Keratinocyte (primary cell): ENCODE data around the gene SIGLEC6.

Experiments used
- EZH2 ChIP-seq: IDR thresholded peaks from one replicate; pipeline ENCODE4 v1.6.1; 2012; ENCODE audit warnings: inconsistent platforms, mild to moderate bottlenecking, low read length, moderate library complexity
- TF ChIP-seq, protein P1 (sequence below), 3 experiments: IDR thresholded peaks in 1 of 3; conservative IDR thresholded peaks in 1 of 3; optimal IDR thresholded peaks in 1 of 3; 2 replicates in 2 of 3; 3 replicates in 1 of 3; pipeline versions ENCODE3 to v1.5.1; 2011; ENCODE audit warnings: low read length in 3 of 3, mild to moderate bottlenecking in 3 of 3, moderate library complexity in 2 of 3, control low read depth in 1 of 3, inconsistent platforms in 1 of 3; ENCODE audit not compliant: insufficient read depth in 2 of 3; ENCODE audit errors: extremely low read depth in 1 of 3

- TF ChIP-seq, protein P1, sequence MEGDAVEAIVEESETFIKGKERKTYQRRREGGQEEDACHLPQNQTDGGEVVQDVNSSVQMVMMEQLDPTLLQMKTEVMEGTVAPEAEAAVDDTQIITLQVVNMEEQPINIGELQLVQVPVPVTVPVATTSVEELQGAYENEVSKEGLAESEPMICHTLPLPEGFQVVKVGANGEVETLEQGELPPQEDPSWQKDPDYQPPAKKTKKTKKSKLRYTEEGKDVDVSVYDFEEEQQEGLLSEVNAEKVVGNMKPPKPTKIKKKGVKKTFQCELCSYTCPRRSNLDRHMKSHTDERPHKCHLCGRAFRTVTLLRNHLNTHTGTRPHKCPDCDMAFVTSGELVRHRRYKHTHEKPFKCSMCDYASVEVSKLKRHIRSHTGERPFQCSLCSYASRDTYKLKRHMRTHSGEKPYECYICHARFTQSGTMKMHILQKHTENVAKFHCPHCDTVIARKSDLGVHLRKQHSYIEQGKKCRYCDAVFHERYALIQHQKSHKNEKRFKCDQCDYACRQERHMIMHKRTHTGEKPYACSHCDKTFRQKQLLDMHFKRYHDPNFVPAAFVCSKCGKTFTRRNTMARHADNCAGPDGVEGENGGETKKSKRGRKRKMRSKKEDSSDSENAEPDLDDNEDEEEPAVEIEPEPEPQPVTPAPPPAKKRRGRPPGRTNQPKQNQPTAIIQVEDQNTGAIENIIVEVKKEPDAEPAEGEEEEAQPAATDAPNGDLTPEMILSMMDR (optimal IDR thresholded peaks at IDR 0.05 in 1 of 3, IDR thresholded peaks at IDR 0.05 in 1 of 3, conservative IDR thresholded peaks at IDR 0.05 in 1 of 3; ENCODE audit: extremely low read depth in 1 of 3, insufficient read depth in 2 of 3, low read length in 3 of 3) = no peak
- TF ChIP-seq EZH2 = no peak
These were observed 40.9 kb upstream of the SIGLEC6 start for GRCh38 chr19:51572410-51572809.
